HUES64 (cell line): Measurements from ENCODE around the gene ROPN1B.
"Not testable (repeated sequence)": the region's sequence is repeated elsewhere in the genome, so short reads cannot be mapped to it uniquely, and the experiment has no call there.

ENCODE experiments used
- H3K27ac ChIP-seq: 2 replicates; pipeline ENCODE4 v1.7.0; 2013; ENCODE audit warnings: low read depth, low read length, inconsistent platforms
- H3K27me3 ChIP-seq: 2 replicates; pipeline ENCODE4 v1.6.1; 2013; ENCODE audit warnings: mild to moderate bottlenecking, low read length; ENCODE audit not compliant: insufficient read depth
- H3K36me3 ChIP-seq: 2 replicates; pipeline ENCODE4 v1.6.1; 2013; ENCODE audit warnings: mild to moderate bottlenecking, low read length; ENCODE audit not compliant: insufficient read depth
- H3K4me1 ChIP-seq: 2 replicates; pipeline ENCODE4 v1.6.1; 2013; ENCODE audit warnings: mild to moderate bottlenecking, low read length, moderate library complexity; ENCODE audit not compliant: insufficient read depth
- H3K4me3 ChIP-seq: 2 replicates; pipeline ENCODE4 v1.5.1; 2013; ENCODE audit warnings: mild to moderate bottlenecking, low read length, moderate library complexity
- H3K9ac ChIP-seq: 2 replicates; pipeline ENCODE4 v1.6.1; 2013; ENCODE audit warnings: mild to moderate bottlenecking, low read depth, low read length
- H3K9me3 ChIP-seq: 2 replicates; pipeline ENCODE4 v1.6.1; 2013; ENCODE audit warnings: low read depth, low read length; ENCODE audit not compliant: insufficient read depth
- WGBS: fragments of 150-250, 120-280 bp; methylation state at CpG from one replicate; pipeline ENCODE4 v1.1.7; 2013; ENCODE audit warnings: missing lambda C conversion rate; 5-methylcytosine and 5-hydroxymethylcytosine counted together

Gene ROPN1B

GRCh38 chr3:125976003-125976390 is 7.0 kb downstream of the ROPN1B start:
- not testable (repeated sequence) for H3K9ac ChIP-seq, H3K4me3 ChIP-seq, H3K4me1 ChIP-seq, H3K9me3 ChIP-seq, H3K27ac ChIP-seq, H3K36me3 ChIP-seq
- peaks cover 14% of the 10 kb centered on the region for H3K27me3 ChIP-seq
- 94% methylated on average over 3 of the region's 3 CpGs for WGBS

GRCh38 chr3:125977104-125977503 is 8.1 kb downstream of the ROPN1B start:
- WGBS: no CpG with 5 or more reads among the region's 7 CpGs

GRCh38 chr3:125984951-125985350 is 16.0 kb downstream of the ROPN1B start:
- H3K36me3 ChIP-seq, H3K9me3 ChIP-seq, H3K4me3 ChIP-seq, H3K27me3 ChIP-seq, H3K27ac ChIP-seq, H3K4me1 ChIP-seq, H3K9ac ChIP-seq: not testable (repeated sequence)
- WGBS: 100% methylated on average over 1 of the region's 2 CpGs

More at GRCh38 chr3:125977104-125977503, 8.1 kb downstream of the ROPN1B start:
- H3K9ac ChIP-seq, H3K4me1 ChIP-seq, H3K27me3 ChIP-seq, H3K4me3 ChIP-seq, H3K36me3 ChIP-seq, H3K9me3 ChIP-seq, H3K27ac ChIP-seq: not testable (repeated sequence)

- H3K27ac ChIP-seq: peak overlapping the region; percentile 79; the same call in 1 of the 2 replicates
Measured at GRCh38 chr3:125990253-125990970, 21.4 kb downstream of the ROPN1B start.

GRCh38 chr3:125996751-125997150 is 27.8 kb downstream of the ROPN1B start:
- not testable (repeated sequence) for H3K27ac ChIP-seq, H3K9ac ChIP-seq, H3K9me3 ChIP-seq, H3K4me3 ChIP-seq, H3K27me3 ChIP-seq, H3K4me1 ChIP-seq, H3K36me3 ChIP-seq
- 90% methylated on average over 4 of the region's 4 CpGs for WGBS

More at GRCh38 chr3:125990253-125990970, 21.4 kb downstream of the ROPN1B start:
- Histone ChIP-seq H3K36me3 (no peaks in the 10 kb centered on the region), H3K9ac (peak overlapping the region; percentile 80), H3K4me1 (no peaks in the 10 kb centered on the region), H3K4me3 (peak overlapping the region; percentile 84), H3K9me3 (no peaks in the 10 kb centered on the region), H3K27me3 (no peaks in the 10 kb centered on the region)
- 50% methylated on average over 52 of the region's 52 CpGs for WGBS

GRCh38 chr3:126002189-126002588 is 33.2 kb downstream of the ROPN1B start:
- Histone ChIP-seq H3K9ac (no peak overlapping the region), H3K27ac (no peak overlapping the region), H3K36me3 (no peaks in the 10 kb centered on the region), H3K9me3 (no peaks in the 10 kb centered on the region), H3K27me3 (no peaks in the 10 kb centered on the region), H3K4me3 (no peak overlapping the region), H3K4me1 (no peaks in the 10 kb centered on the region)

GRCh38 chr3:126003447-126004190 is 34.6 kb downstream of the ROPN1B start:
- Histone ChIP-seq H3K9ac (no peak overlapping the region), H3K4me1 (no peaks in the 10 kb centered on the region), H3K27ac (no peak overlapping the region), H3K4me3 (no peak overlapping the region), H3K9me3 (no peaks in the 10 kb centered on the region), H3K36me3 (peaks cover 5% of the 10 kb centered on the region; the same call in 1 of the 2 replicates), H3K27me3 (no peaks in the 10 kb centered on the region)
- WGBS: 87% methylated on average over 10 of the region's 10 CpGs

GRCh38 chr3:126004217-126004616 is 35.2 kb downstream of the ROPN1B start:
- Histone ChIP-seq H3K27ac (no peak overlapping the region), H3K27me3 (no peaks in the 10 kb centered on the region), H3K4me1 (no peaks in the 10 kb centered on the region), H3K36me3 (peaks cover 5% of the 10 kb centered on the region; the same call in 1 of the 2 replicates), H3K9me3 (no peaks in the 10 kb centered on the region), H3K4me3 (no peak overlapping the region), H3K9ac (no peak overlapping the region)
- 94% methylated on average over 6 of the region's 6 CpGs for WGBS

GRCh38 chr3:126004692-126005091 is 35.7 kb downstream of the ROPN1B start:
- Histone ChIP-seq H3K27me3 (no peaks in the 10 kb centered on the region), H3K36me3 (peaks cover 5% of the 10 kb centered on the region; the same call in 1 of the 2 replicates), H3K9me3 (no peaks in the 10 kb centered on the region), H3K4me3 (no peak overlapping the region), H3K4me1 (no peaks in the 10 kb centered on the region), H3K9ac (no peak overlapping the region), H3K27ac (no peak overlapping the region)
- WGBS: 85% methylated on average over 7 of the region's 7 CpGs

GRCh38 chr3:126005951-126006350 is 37.0 kb downstream of the ROPN1B start:
- Histone ChIP-seq H3K27me3 (no peaks in the 10 kb centered on the region), H3K4me3 (no peak overlapping the region), H3K4me1 (no peaks in the 10 kb centered on the region), H3K36me3 (peaks cover 5% of the 10 kb centered on the region; the same call in 1 of the 2 replicates), H3K9ac (no peak overlapping the region), H3K9me3 (no peaks in the 10 kb centered on the region), H3K27ac (no peak overlapping the region)
- WGBS: 77% methylated on average over 3 of the region's 3 CpGs

GRCh38 chr3:126008219-126008618 is 39.2 kb downstream of the ROPN1B start:
- H3K9ac ChIP-seq: no peak overlapping the region
- H3K36me3 ChIP-seq: peaks cover 5% of the 10 kb centered on the region; the same call in 1 of the 2 replicates
- no peak overlapping the region for H3K27ac ChIP-seq
- 98% methylated on average over 3 of the region's 3 CpGs for WGBS
- H3K27me3 ChIP-seq: no peaks in the 10 kb centered on the region
- H3K4me3 ChIP-seq: no peak overlapping the region
- no peaks in the 10 kb centered on the region for H3K9me3 ChIP-seq
- no peaks in the 10 kb centered on the region for H3K4me1 ChIP-seq
